ENCODE measurements around the gene HOXB8. TPM values are rescaled to one million over a fixed set of nuclear protein-coding genes. Genes with fewer than 3 reads are reported as not detected.

Gene HOXB8
- polyA plus RNA-seq, 2 donors = not detected

GRCh38 chr17:48644910-48645557 is 29.9 kb upstream of the HOXB8 start:
- Histone ChIP-seq H3K4me1 (ENCODE audit: control insufficient read depth in 2 of 2, insufficient read depth in 2 of 2, low read length in 1 of 2) (peaks cover 2 to 3% of the 10 kb centered on the region in 2 donors), H3K4me3 (ENCODE audit: low read depth in 1 of 2, low read length in 2 of 2) (no peak overlapping the region), H3K9me3 (ENCODE audit: control insufficient read depth in 2 of 2, insufficient read depth in 1 of 2, low read depth in 1 of 2, low read length in 1 of 2) (peaks cover 0 to 7% of the 10 kb centered on the region in 2 donors), H3K27me3 (ENCODE audit: control insufficient read depth in 1 of 2, insufficient read depth in 2 of 2, low read length in 2 of 2) (peaks cover 19 to 37% of the 10 kb centered on the region in 2 donors), H3K27ac (ENCODE audit: low read depth in 2 of 2, low read length in 1 of 2) (no peak overlapping the region), H3K36me3 (ENCODE audit: control insufficient read depth in 2 of 2, insufficient read depth in 2 of 2, low read length in 1 of 2) (no peaks in the 10 kb centered on the region)
- WGBS, 2 donors = 36 to 42% methylated on average over 6 of the region's 6 CpGs

- Histone ChIP-seq H3K4me3 (ENCODE audit: low read depth in 1 of 2, low read length in 2 of 2) (no peak overlapping the region), H3K27me3 (ENCODE audit: control insufficient read depth in 1 of 2, insufficient read depth in 2 of 2, low read length in 2 of 2) (peaks cover 19 to 40% of the 10 kb centered on the region in 2 donors), H3K4me1 (ENCODE audit: control insufficient read depth in 2 of 2, insufficient read depth in 2 of 2, low read length in 1 of 2) (peaks cover 2 to 3% of the 10 kb centered on the region in 2 donors), H3K36me3 (ENCODE audit: control insufficient read depth in 2 of 2, insufficient read depth in 2 of 2, low read length in 1 of 2) (no peaks in the 10 kb centered on the region), H3K27ac (ENCODE audit: low read depth in 2 of 2, low read length in 1 of 2) (no peak overlapping the region), H3K9me3 (ENCODE audit: control insufficient read depth in 2 of 2, insufficient read depth in 1 of 2, low read depth in 1 of 2, low read length in 1 of 2) (peaks cover 0 to 7% of the 10 kb centered on the region in 2 donors)
- WGBS, 2 donors = 77 to 100% methylated on average over 1 of the region's 1 CpG
These were observed 29.1 kb upstream of the HOXB8 start for GRCh38 chr17:48644159-48644558.

- Histone ChIP-seq H3K27ac (ENCODE audit: low read depth in 2 of 2, low read length in 1 of 2) (no peak overlapping the region), H3K9me3 (ENCODE audit: control insufficient read depth in 2 of 2, insufficient read depth in 1 of 2, low read depth in 1 of 2, low read length in 1 of 2) (peaks cover 0 to 7% of the 10 kb centered on the region in 2 donors), H3K4me3 (ENCODE audit: low read depth in 1 of 2, low read length in 2 of 2) (no peak overlapping the region), H3K27me3 (ENCODE audit: control insufficient read depth in 1 of 2, insufficient read depth in 2 of 2, low read length in 2 of 2) (peaks cover 24 to 45% of the 10 kb centered on the region in 2 donors), H3K36me3 (ENCODE audit: control insufficient read depth in 2 of 2, insufficient read depth in 2 of 2, low read length in 1 of 2) (no peaks in the 10 kb centered on the region), H3K4me1 (ENCODE audit: control insufficient read depth in 2 of 2, insufficient read depth in 2 of 2, low read length in 1 of 2) (peaks cover 2 to 3% of the 10 kb centered on the region in 2 donors)
These were observed 28.6 kb upstream of the HOXB8 start for GRCh38 chr17:48643697-48644012.

- Histone ChIP-seq H3K4me3 (ENCODE audit: low read depth in 1 of 2, low read length in 2 of 2) (no peak overlapping the region), H3K27me3 (ENCODE audit: control insufficient read depth in 1 of 2, insufficient read depth in 2 of 2, low read length in 2 of 2) (peaks cover 26 to 44% of the 10 kb centered on the region in 2 donors)
- 34 to 35% methylated on average over 23 of the region's 23 CpGs for WGBS, 2 donors
These were observed 28.0 kb upstream of the HOXB8 start for GRCh38 chr17:48642843-48643696.

GRCh38 chr17:48642059-48642842 is 27.2 kb upstream of the HOXB8 start:
- Histone ChIP-seq H3K4me3 (ENCODE audit: low read depth in 1 of 2, low read length in 2 of 2) (no peak overlapping the region), H3K27ac (ENCODE audit: low read depth in 2 of 2, low read length in 1 of 2) (no peak overlapping the region), H3K36me3 (ENCODE audit: control insufficient read depth in 2 of 2, insufficient read depth in 2 of 2, low read length in 1 of 2) (no peaks in the 10 kb centered on the region), H3K4me1 (ENCODE audit: control insufficient read depth in 2 of 2, insufficient read depth in 2 of 2, low read length in 1 of 2) (peaks cover 2 to 3% of the 10 kb centered on the region in 2 donors), H3K9me3 (ENCODE audit: control insufficient read depth in 2 of 2, insufficient read depth in 1 of 2, low read depth in 1 of 2, low read length in 1 of 2) (peaks cover 0 to 7% of the 10 kb centered on the region in 2 donors), H3K27me3 (ENCODE audit: control insufficient read depth in 1 of 2, insufficient read depth in 2 of 2, low read length in 2 of 2) (peaks cover 26 to 50% of the 10 kb centered on the region in 2 donors)
- WGBS, 2 donors = 10 to 13% methylated on average over 58 of the region's 58 CpGs

More at GRCh38 chr17:48642843-48643696, 28.0 kb upstream of the HOXB8 start:
- Histone ChIP-seq H3K4me1 (ENCODE audit: control insufficient read depth in 2 of 2, insufficient read depth in 2 of 2, low read length in 1 of 2) (peaks cover 2 to 3% of the 10 kb centered on the region in 2 donors), H3K36me3 (ENCODE audit: control insufficient read depth in 2 of 2, insufficient read depth in 2 of 2, low read length in 1 of 2) (no peaks in the 10 kb centered on the region), H3K9me3 (ENCODE audit: control insufficient read depth in 2 of 2, insufficient read depth in 1 of 2, low read depth in 1 of 2, low read length in 1 of 2) (peaks cover 0 to 7% of the 10 kb centered on the region in 2 donors), H3K27ac (ENCODE audit: low read depth in 2 of 2, low read length in 1 of 2) (no peak overlapping the region)

GRCh38 chr17:48641541-48642058 is 26.5 kb upstream of the HOXB8 start:
- peaks cover 0 to 7% of the 10 kb centered on the region in 2 donors for H3K9me3 ChIP-seq (ENCODE audit: control insufficient read depth in 2 of 2, insufficient read depth in 1 of 2, low read depth in 1 of 2, low read length in 1 of 2)
- peaks cover 2% of the 10 kb centered on the region in 2 donors for H3K4me1 ChIP-seq (ENCODE audit: control insufficient read depth in 2 of 2, insufficient read depth in 2 of 2, low read length in 1 of 2)
- H3K27ac ChIP-seq (ENCODE audit: low read depth in 2 of 2, low read length in 1 of 2) = no peak overlapping the region
- WGBS, 2 donors = 10 to 13% methylated on average over 29 of the region's 29 CpGs
- no peaks in the 10 kb centered on the region for H3K36me3 ChIP-seq (ENCODE audit: control insufficient read depth in 2 of 2, insufficient read depth in 2 of 2, low read length in 1 of 2)
- H3K4me3 ChIP-seq (ENCODE audit: low read depth in 1 of 2, low read length in 2 of 2) = no peak overlapping the region
- H3K27me3 ChIP-seq (ENCODE audit: control insufficient read depth in 1 of 2, insufficient read depth in 2 of 2, low read length in 2 of 2) = peaks cover 26 to 51% of the 10 kb centered on the region in 2 donors

- Histone ChIP-seq H3K27me3 (ENCODE audit: control insufficient read depth in 1 of 2, insufficient read depth in 2 of 2, low read length in 2 of 2) (peaks cover 24 to 51% of the 10 kb centered on the region in 2 donors), H3K27ac (ENCODE audit: low read depth in 2 of 2, low read length in 1 of 2) (no peak overlapping the region), H3K9me3 (ENCODE audit: control insufficient read depth in 2 of 2, insufficient read depth in 1 of 2, low read depth in 1 of 2, low read length in 1 of 2) (peaks cover 0 to 7% of the 10 kb centered on the region in 2 donors), H3K4me3 (ENCODE audit: low read depth in 1 of 2, low read length in 2 of 2) (no peak overlapping the region), H3K4me1 (ENCODE audit: control insufficient read depth in 2 of 2, insufficient read depth in 2 of 2, low read length in 1 of 2) (no peaks in the 10 kb centered on the region), H3K36me3 (ENCODE audit: control insufficient read depth in 2 of 2, insufficient read depth in 2 of 2, low read length in 1 of 2) (no peaks in the 10 kb centered on the region)
- WGBS, 2 donors = 47 to 57% methylated on average over 1 of the region's 1 CpG
These were observed 25.7 kb upstream of the HOXB8 start for GRCh38 chr17:48640858-48641180.

- Histone ChIP-seq H3K27ac (ENCODE audit: low read depth in 2 of 2, low read length in 1 of 2) (no peak overlapping the region), H3K4me3 (ENCODE audit: low read depth in 1 of 2, low read length in 2 of 2) (no peak overlapping the region), H3K9me3 (ENCODE audit: control insufficient read depth in 2 of 2, insufficient read depth in 1 of 2, low read depth in 1 of 2, low read length in 1 of 2) (peaks cover 0 to 7% of the 10 kb centered on the region in 2 donors), H3K4me1 (ENCODE audit: control insufficient read depth in 2 of 2, insufficient read depth in 2 of 2, low read length in 1 of 2) (no peaks in the 10 kb centered on the region), H3K36me3 (ENCODE audit: control insufficient read depth in 2 of 2, insufficient read depth in 2 of 2, low read length in 1 of 2) (no peaks in the 10 kb centered on the region), H3K27me3 (ENCODE audit: control insufficient read depth in 1 of 2, insufficient read depth in 2 of 2, low read length in 2 of 2) (peaks cover 25 to 54% of the 10 kb centered on the region in 2 donors)
- WGBS, 2 donors = 49 to 58% methylated on average over 6 of the region's 6 CpGs
These were observed 25.1 kb upstream of the HOXB8 start for GRCh38 chr17:48639982-48640857.
